Adipose tissue (tissue), 3 donors: Measurements from ENCODE around the gene ESRRG. TPM values are rescaled to one million over a fixed set of nuclear protein-coding genes. Genes with fewer than 3 reads are reported as not detected.
"Not testable (repeated sequence)": the region's sequence is repeated elsewhere in the genome, so short reads cannot be mapped to it uniquely, and the experiment has no call there.

Experiments used
- H3K27ac ChIP-seq: one replicate; pipeline ENCODE4 v1.5.1; 2013; ENCODE audit warnings: low read depth, low read length
- WGBS, 3 donors: extraction: QIAGEN DNeasy Blood & Tissue Kit; methylation state at CpG; one replicate each; pipeline ENCODE4 v1.1.7; 2013; 5-methylcytosine and 5-hydroxymethylcytosine counted together
- polyA plus RNA-seq, 3 donors: library from polyadenylated mRNA; stranded (reverse); fragments of 200-250 nt; gene quantifications; one replicate each; pipeline ENCODE4 v1.2.3, GENCODE V29; 2013
- donor health status: healthy with polysubstance abuse.
- donor health status: Bipolar disorder and iron deficiency.
- donor health status: healthy.

Gene ESRRG
- polyA plus RNA-seq, 3 donors: 0.56 to 2.2 (median 2.1) TPM

- WGBS, 3 donors: 81 to 86% (median 85%) methylated on average over 1 of the region's 1 CpG
- no peak overlapping the region for H3K27ac ChIP-seq
Observed at GRCh38 chr1:216542263-216542662, 181.0 kb downstream of the ESRRG start.

GRCh38 chr1:216535751-216536150, 187.5 kb downstream of the ESRRG start:
- WGBS, 3 donors: 61 to 84% (median 69%) methylated on average over 2 of the region's 2 CpGs

GRCh38 chr1:216535059-216535458, 188.2 kb downstream of the ESRRG start:
- H3K27ac ChIP-seq: no peak overlapping the region
- WGBS, 3 donors: 65 to 77% (median 70%) methylated on average over 1 of the region's 1 CpG

More at GRCh38 chr1:216535751-216536150, 187.5 kb downstream of the ESRRG start:
- no peak overlapping the region for H3K27ac ChIP-seq

GRCh38 chr1:216533776-216534175, 189.5 kb downstream of the ESRRG start:
- WGBS, 3 donors: 77 to 86% (median 84%) methylated on average over 4 of the region's 4 CpGs
- no peak overlapping the region for H3K27ac ChIP-seq

- no peak overlapping the region for H3K27ac ChIP-seq
- 85 to 96% (median 95%) methylated on average over 9 of the region's 9 CpGs for WGBS, 3 donors
Observed at GRCh38 chr1:216532251-216532798, 190.9 kb downstream of the ESRRG start.

- H3K27ac ChIP-seq: no peak overlapping the region
- 20 to 40% (median 22%) methylated on average over 12 of the region's 12 CpGs for WGBS, 3 donors
Observed at GRCh38 chr1:216531263-216532239, 191.7 kb downstream of the ESRRG start.

GRCh38 chr1:216529851-216530250, 193.4 kb downstream of the ESRRG start:
- 72 to 85% (median 80%) methylated on average over 3 of the region's 3 CpGs for WGBS, 3 donors

GRCh38 chr1:216528816-216529215, 194.4 kb downstream of the ESRRG start:
- no peak overlapping the region for H3K27ac ChIP-seq
- 23 to 68% (median 62%) methylated on average over 1 of the region's 1 CpG for WGBS, 3 donors

More at GRCh38 chr1:216529851-216530250, 193.4 kb downstream of the ESRRG start:
- H3K27ac ChIP-seq: not testable (repeated sequence)

- H3K27ac ChIP-seq: no peak overlapping the region
- WGBS, 3 donors: 47 to 63% (median 57%) methylated on average over 4 of the region's 4 CpGs
Observed at GRCh38 chr1:216523449-216524190, 199.6 kb downstream of the ESRRG start.

- WGBS, 3 donors: 70 to 81% (median 72%) methylated on average over 4 of the region's 4 CpGs
- no peak overlapping the region for H3K27ac ChIP-seq
Observed at GRCh38 chr1:216523043-216523442, 200.2 kb downstream of the ESRRG start.

GRCh38 chr1:216521477-216521876, 201.8 kb downstream of the ESRRG start:
- H3K27ac ChIP-seq: no peak overlapping the region
- WGBS, 3 donors: 69 to 75% (median 69%) methylated on average over 8 of the region's 8 CpGs

GRCh38 chr1:216518844-216519627, 204.2 kb downstream of the ESRRG start:
- WGBS, 3 donors: 78 to 87% (median 79%) methylated on average over 8 of the region's 8 CpGs
- H3K27ac ChIP-seq: no peak overlapping the region

GRCh38 chr1:216502528-216503162, 220.6 kb downstream of the ESRRG start:
- no peak overlapping the region for H3K27ac ChIP-seq
- 44 to 56% (median 48%) methylated on average over 7 of the region's 7 CpGs for WGBS, 3 donors

GRCh38 chr1:216500273-216500967, 222.8 kb downstream of the ESRRG start:
- 50 to 73% (median 70%) methylated on average over 3 of the region's 3 CpGs for WGBS, 3 donors
- no peak overlapping the region for H3K27ac ChIP-seq

GRCh38 chr1:216499581-216500272, 223.5 kb downstream of the ESRRG start:
- 36 to 67% (median 62%) methylated on average over 8 of the region's 8 CpGs for WGBS, 3 donors
- H3K27ac ChIP-seq: no peak overlapping the region

- 76 to 95% (median 78%) methylated on average over 2 of the region's 2 CpGs for WGBS, 3 donors
- H3K27ac ChIP-seq: no peak overlapping the region
Observed at GRCh38 chr1:216498277-216498676, 225.0 kb downstream of the ESRRG start.

- H3K27ac ChIP-seq: no peak overlapping the region
- WGBS, 3 donors: 59 to 73% (median 63%) methylated on average over 1 of the region's 1 CpG
Observed at GRCh38 chr1:216485042-216485441, 238.2 kb downstream of the ESRRG start.
